Panc1 (cell line): ENCODE data around the gene LAMA5.

Experiments used
- TF ChIP-seq, protein P1 (sequence below): fragments of 450-650 bp; IDR thresholded peaks from 2 replicates; pipeline ENCODE4 v1.5.1; 2017; ENCODE audit warnings: mild to moderate bottlenecking
- TF ChIP-seq, protein P2 (sequence below), 2 experiments: IDR thresholded peaks; 2 replicates each; pipeline ENCODE4 v1.6.1; 2011 to 2012; ENCODE audit warnings: low read depth in 2 of 2, control low read depth in 1 of 2, low read length in 1 of 2, mild to moderate bottlenecking in 1 of 2, moderate library complexity in 1 of 2; ENCODE audit not compliant: insufficient read depth in 1 of 2

DNA sequence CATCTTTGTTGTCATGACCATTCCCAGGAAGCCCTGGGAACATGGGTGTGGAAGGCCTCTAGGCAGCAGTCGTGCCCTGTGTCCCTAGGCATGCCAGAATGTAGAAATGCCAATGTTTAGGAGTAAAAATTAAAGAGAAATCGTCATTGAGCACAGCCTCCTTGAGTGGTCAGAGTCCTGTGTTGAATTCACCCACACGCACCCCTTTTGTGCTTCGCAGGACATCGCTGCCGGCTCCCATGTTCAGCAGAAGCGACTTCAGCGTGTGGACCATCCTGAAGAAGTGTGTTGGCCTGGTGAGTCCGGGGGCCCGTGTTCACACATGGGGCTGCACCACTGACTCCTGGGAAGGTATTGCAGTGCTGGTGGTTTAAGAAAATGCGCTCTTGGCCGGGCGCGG is 103.7 kb downstream of the LAMA5 start:
- TF ChIP-seq, protein P1, sequence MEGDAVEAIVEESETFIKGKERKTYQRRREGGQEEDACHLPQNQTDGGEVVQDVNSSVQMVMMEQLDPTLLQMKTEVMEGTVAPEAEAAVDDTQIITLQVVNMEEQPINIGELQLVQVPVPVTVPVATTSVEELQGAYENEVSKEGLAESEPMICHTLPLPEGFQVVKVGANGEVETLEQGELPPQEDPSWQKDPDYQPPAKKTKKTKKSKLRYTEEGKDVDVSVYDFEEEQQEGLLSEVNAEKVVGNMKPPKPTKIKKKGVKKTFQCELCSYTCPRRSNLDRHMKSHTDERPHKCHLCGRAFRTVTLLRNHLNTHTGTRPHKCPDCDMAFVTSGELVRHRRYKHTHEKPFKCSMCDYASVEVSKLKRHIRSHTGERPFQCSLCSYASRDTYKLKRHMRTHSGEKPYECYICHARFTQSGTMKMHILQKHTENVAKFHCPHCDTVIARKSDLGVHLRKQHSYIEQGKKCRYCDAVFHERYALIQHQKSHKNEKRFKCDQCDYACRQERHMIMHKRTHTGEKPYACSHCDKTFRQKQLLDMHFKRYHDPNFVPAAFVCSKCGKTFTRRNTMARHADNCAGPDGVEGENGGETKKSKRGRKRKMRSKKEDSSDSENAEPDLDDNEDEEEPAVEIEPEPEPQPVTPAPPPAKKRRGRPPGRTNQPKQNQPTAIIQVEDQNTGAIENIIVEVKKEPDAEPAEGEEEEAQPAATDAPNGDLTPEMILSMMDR, result no peak
- TF ChIP-seq, protein P2, sequence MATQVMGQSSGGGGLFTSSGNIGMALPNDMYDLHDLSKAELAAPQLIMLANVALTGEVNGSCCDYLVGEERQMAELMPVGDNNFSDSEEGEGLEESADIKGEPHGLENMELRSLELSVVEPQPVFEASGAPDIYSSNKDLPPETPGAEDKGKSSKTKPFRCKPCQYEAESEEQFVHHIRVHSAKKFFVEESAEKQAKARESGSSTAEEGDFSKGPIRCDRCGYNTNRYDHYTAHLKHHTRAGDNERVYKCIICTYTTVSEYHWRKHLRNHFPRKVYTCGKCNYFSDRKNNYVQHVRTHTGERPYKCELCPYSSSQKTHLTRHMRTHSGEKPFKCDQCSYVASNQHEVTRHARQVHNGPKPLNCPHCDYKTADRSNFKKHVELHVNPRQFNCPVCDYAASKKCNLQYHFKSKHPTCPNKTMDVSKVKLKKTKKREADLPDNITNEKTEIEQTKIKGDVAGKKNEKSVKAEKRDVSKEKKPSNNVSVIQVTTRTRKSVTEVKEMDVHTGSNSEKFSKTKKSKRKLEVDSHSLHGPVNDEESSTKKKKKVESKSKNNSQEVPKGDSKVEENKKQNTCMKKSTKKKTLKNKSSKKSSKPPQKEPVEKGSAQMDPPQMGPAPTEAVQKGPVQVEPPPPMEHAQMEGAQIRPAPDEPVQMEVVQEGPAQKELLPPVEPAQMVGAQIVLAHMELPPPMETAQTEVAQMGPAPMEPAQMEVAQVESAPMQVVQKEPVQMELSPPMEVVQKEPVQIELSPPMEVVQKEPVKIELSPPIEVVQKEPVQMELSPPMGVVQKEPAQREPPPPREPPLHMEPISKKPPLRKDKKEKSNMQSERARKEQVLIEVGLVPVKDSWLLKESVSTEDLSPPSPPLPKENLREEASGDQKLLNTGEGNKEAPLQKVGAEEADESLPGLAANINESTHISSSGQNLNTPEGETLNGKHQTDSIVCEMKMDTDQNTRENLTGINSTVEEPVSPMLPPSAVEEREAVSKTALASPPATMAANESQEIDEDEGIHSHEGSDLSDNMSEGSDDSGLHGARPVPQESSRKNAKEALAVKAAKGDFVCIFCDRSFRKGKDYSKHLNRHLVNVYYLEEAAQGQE (IDR thresholded peaks at IDR 0.05; ENCODE audit: insufficient read depth in 1 of 2, low read depth in 2 of 2, low read length in 1 of 2), result no peak
